Breast epithelium (tissue), 3 donors: ENCODE data around the gene CSNK2B.

Source experiments
- CTCF ChIP-seq, 3 donors: fragments of 450-650 bp; IDR thresholded peaks; one replicate each; pipeline ENCODE4 v1.5.1; 2016 to 2017; ENCODE audit warnings: antibody characterized with exemption in 3 of 3, mild to moderate bottlenecking in 3 of 3, moderate library complexity in 3 of 3
- POLR2A ChIP-seq: fragments of 450-650 bp; IDR thresholded peaks from one replicate; pipeline ENCODE4 v1.6.1; 2016; ENCODE audit warnings: antibody characterized with exemption, mild to moderate bottlenecking, moderate library complexity
- POLR2AphosphoS5 ChIP-seq, 3 donors: sonication (generic); formaldehyde crosslinking; IDR thresholded peaks; one replicate each; pipeline ENCODE4 v1.6.1; 2017; ENCODE audit warnings: antibody characterized with exemption in 3 of 3

GRCh38 chr6:31641370-31641769 is 24.5 kb upstream of the CSNK2B start:
- no peak for TF ChIP-seq CTCF (IDR thresholded peaks at IDR 0.05)
- no peak for TF ChIP-seq POLR2AphosphoS5 (IDR thresholded peaks at IDR 0.05)
- TF ChIP-seq POLR2A, result no peak
